AG04449 (cell line): ENCODE data around the gene FAM3C.

Experiments
- CTCF ChIA-PET: fragments of 350-600 bp; formaldehyde crosslinking; extraction: SDS; loops from one replicate; lab custom pipeline; 2021; ENCODE audit warnings: antibody characterized with exemption; lab: Yijun Ruan, JAX
- POLR2A ChIA-PET: fragments of 400-600, 350-600 bp; formaldehyde crosslinking; extraction: SDS; loops from one replicate; lab custom pipeline; 2020; ENCODE audit warnings: antibody characterized with exemption, inconsistent platforms; lab: Yijun Ruan, JAX
- DNase-seq: peaks from one replicate; pipeline ENCODE4 v3.0.0-alpha.2; 2010; ENCODE audit warnings: low read depth, low spot score
- H3K4me3 ChIP-seq: 2 replicates; pipeline ENCODE4 v1.5.1; 2011; ENCODE audit warnings: low read depth, mild to moderate bottlenecking, control low read depth, low read length
- TF ChIP-seq, protein P1 (sequence below): IDR thresholded peaks from one replicate; pipeline ENCODE4 v1.5.1; 2011; ENCODE audit warnings: mild to moderate bottlenecking, moderate library complexity, low read length, control low read depth, inconsistent platforms; ENCODE audit not compliant: insufficient read depth; ENCODE audit errors: missing control alignments

Gene FAM3C

DNA sequence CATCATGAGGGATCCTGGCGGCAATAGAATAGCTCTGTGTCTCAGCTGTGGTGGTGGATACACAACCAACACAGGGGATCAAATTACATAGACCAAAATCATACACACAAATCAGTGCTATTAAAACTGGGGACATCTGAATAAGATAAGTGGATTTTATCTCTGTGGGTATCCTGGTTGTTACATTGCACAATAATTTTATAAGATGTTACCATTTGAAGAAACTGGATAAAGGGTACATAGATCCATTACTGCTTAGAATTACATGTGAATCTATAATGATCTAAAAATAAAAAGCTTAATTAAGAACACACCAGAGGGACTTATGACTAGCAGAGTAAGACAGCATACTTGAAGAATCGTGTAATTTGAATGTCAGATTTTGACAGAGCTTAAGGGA, 8.2 kb upstream of the FAM3C start:
- ChIA-PET POLR2A (no interaction called here), CTCF (interaction anchor here (1.8 to 7.2 kb wide), 2 partner anchors 8 kb away, joined by 3 to 58 read pairs; partner anchors contain the start of gene FAM3C)
- TF ChIP-seq, protein P1, sequence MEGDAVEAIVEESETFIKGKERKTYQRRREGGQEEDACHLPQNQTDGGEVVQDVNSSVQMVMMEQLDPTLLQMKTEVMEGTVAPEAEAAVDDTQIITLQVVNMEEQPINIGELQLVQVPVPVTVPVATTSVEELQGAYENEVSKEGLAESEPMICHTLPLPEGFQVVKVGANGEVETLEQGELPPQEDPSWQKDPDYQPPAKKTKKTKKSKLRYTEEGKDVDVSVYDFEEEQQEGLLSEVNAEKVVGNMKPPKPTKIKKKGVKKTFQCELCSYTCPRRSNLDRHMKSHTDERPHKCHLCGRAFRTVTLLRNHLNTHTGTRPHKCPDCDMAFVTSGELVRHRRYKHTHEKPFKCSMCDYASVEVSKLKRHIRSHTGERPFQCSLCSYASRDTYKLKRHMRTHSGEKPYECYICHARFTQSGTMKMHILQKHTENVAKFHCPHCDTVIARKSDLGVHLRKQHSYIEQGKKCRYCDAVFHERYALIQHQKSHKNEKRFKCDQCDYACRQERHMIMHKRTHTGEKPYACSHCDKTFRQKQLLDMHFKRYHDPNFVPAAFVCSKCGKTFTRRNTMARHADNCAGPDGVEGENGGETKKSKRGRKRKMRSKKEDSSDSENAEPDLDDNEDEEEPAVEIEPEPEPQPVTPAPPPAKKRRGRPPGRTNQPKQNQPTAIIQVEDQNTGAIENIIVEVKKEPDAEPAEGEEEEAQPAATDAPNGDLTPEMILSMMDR = no peak
- no peak overlapping the region for H3K4me3 ChIP-seq
- DNase-seq = no peak

DNA sequence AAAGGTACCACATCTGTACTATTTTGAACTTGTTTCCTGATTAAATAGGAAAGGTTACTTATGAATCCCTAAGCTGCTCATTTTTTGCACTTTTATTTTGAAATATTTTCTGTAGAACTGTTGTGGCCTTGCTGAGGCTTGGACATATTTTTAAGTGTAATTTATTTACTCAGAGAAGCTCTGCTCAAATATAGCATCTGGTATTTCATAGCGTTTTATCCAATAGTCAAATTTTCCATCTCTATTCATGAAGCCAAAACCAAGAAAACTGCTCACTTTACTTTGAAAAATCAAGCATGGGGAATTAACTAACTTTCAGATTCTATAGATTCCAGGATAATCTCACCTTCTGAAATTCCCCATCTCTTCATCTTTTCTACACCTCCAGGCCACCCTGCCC, 6.6 kb upstream of the FAM3C start:
- ChIA-PET CTCF (interaction anchor here (1.5 kb wide), 1 partner anchor 145 kb away, joined by 3 read pairs; no protein-coding TSS in a partner anchor), POLR2A (no interaction called here)
- TF ChIP-seq, protein P1 = no peak
- H3K4me3 ChIP-seq = no peak overlapping the region
- no peak for DNase-seq

DNA sequence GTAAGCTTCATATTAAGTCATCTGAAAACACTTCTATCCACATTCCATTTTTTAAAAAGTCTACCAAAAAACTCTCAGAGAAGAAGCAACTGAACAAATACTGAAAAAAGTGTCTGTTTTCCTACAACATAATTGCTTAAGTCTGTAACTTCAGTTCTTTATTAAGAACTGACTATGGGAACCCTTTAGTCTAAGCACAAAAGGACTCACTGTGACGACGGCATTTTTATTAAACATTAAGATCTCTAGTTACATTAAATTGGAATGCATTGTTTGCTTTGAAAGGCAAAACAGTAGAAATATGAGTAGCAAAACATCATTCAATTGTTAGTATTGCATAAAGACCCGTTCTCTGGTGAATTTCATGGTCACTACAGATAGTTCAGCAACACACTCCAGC, 5.8 kb upstream of the FAM3C start:
- DNase-seq = no peak
- ChIA-PET POLR2A (no interaction called here), CTCF (no interaction called here)
- TF ChIP-seq, protein P1 = no peak
- no peak overlapping the region for H3K4me3 ChIP-seq

DNA sequence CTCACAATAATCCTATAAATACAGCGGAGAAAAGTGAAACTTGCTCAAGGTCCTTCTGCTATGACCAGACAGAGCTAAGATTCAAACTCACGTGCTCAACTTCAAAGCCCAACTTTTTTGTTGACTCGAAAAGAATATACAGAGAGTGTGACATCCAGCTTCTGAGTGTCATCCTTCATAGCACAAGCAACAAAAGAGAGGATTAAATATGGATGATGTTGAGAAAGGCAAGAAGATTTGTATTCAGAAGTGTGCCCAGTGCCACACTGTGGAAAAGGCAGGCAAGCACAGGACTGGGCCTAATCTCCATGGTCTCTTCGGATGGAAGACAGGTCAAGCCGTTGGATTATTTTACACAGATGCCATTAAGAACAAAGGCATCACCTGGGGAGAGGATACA, 2.1 kb upstream of the FAM3C start:
- H3K4me3 ChIP-seq = no peak overlapping the region
- no peak for DNase-seq
- TF ChIP-seq, protein P1 = peak; percentile 19
- ChIA-PET POLR2A (no interaction called here), CTCF (interaction anchor here (0.6 to 5.1 kb wide), 11 partner anchors 9 to 163 kb away, joined by 3 to 96 read pairs (median 29); no protein-coding TSS in a partner anchor)

DNA sequence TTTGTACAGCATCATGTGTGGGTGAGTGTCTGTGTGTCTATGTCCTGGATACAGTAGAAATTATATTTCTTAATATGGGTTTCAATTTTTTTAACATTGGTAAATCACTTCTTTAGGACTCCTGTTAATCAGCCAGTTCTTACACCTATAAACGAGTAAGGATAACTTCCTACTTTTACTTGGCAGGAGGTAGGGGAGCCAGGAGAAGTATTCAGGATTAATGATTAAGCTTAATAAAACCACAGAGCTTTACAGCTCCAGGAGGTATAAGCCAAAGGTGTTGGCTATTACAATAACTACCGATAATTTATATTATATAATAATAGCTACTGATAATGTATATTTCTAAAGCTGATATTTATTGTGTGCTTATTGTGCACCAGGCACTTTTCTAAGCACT, 1.7 kb upstream of the FAM3C start:
- no peak for DNase-seq
- TF ChIP-seq, protein P1 = no peak
- ChIA-PET CTCF (interaction anchor here (0.6 to 5.1 kb wide), 12 partner anchors 9 to 163 kb away, joined by 3 to 96 read pairs (median 20); no protein-coding TSS in a partner anchor), POLR2A (no interaction called here)
- H3K4me3 ChIP-seq = no peak overlapping the region

DNA sequence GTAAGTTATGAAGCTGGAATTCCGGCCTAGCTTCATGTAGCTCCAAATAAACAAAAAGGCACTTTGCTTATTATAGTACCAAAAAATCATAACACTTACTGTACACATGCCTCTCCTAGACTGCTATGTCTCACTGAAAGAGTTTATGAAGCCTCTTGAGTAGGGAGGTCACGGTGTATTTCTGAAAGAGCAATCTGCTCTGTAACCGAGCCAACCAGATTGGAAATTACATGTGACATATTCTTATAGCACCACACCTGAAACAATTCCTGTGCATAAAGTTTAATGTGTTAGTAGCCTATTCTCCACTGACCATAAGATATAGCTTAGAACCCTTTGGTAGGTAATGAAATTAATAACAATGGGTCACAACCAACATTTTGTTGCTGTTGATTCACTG, 1.3 kb upstream of the FAM3C start:
- TF ChIP-seq, protein P1 = no peak
- POLR2A ChIA-PET = no interaction called here
- DNase-seq = no peak

More for the DNA sequence above, 1.3 kb upstream of the FAM3C start:
- no peak overlapping the region for H3K4me3 ChIP-seq
- CTCF ChIA-PET = interaction anchor here (0.9 to 5.1 kb wide), 12 partner anchors 10 to 151 kb away, joined by 3 to 96 read pairs (median 28); no protein-coding TSS in a partner anchor
